ENCODE measurements around the gene GRK3. TPM values are rescaled to one million over a fixed set of nuclear protein-coding genes. Genes with fewer than 3 reads are reported as not detected.

GRK3 gene
- total RNA-seq, 6 experiments from 2014 or later, result 1.1 to 4.9 (median 3.6) TPM

GRCh38 chr22:25636323-25636722 lies 71.8 kb downstream of the GRK3 start:
- peaks cover 0 to 5% (median 0%) of the 10 kb centered on the region in 4 donors for H3K9me3 ChIP-seq
- no peak overlapping the region for H3K27ac ChIP-seq
- no peaks in the 10 kb centered on the region for H3K36me3 ChIP-seq
- H3K4me1 ChIP-seq, result no peaks in the 10 kb centered on the region
- intact Hi-C loops (cut with DNase I), result no loop called here
- TF ChIP-seq POLR2A (IDR thresholded peaks at IDR 0.05), result no peak
- no peak for TF ChIP-seq CTCF (IDR thresholded peaks at IDR 0.05)
- ATAC-seq, result no peak
- DNase-seq, result no peak
- WGBS (ENCODE audit: insufficient coverage, low coverage, low lambda C conversion rate, missing lambda C conversion rate), result 59% methylated on average over 2 of the region's 2 CpGs
- no peaks in the 10 kb centered on the region for H3K27me3 ChIP-seq
- H3K4me3 ChIP-seq, result no peak overlapping the region

GRCh38 chr22:25637032-25637431 lies 72.6 kb downstream of the GRK3 start:
- Histone ChIP-seq H3K36me3 (no peaks in the 10 kb centered on the region), H3K9me3 (peaks cover 0 to 5% (median 0%) of the 10 kb centered on the region in 4 donors), H3K27ac (no peak overlapping the region), H3K4me1 (no peaks in the 10 kb centered on the region), H3K27me3 (no peaks in the 10 kb centered on the region), H3K4me3 (no peak overlapping the region)
- intact Hi-C loops (cut with DNase I), result no loop called here
- no peak for TF ChIP-seq CTCF (IDR thresholded peaks at IDR 0.05)
- TF ChIP-seq POLR2A (IDR thresholded peaks at IDR 0.05), result no peak
- WGBS (ENCODE audit: insufficient coverage, low coverage, low lambda C conversion rate, missing lambda C conversion rate), result 81% methylated on average over 2 of the region's 2 CpGs
- ATAC-seq (no peak), DNase-seq (no peak)

- TF ChIP-seq POLR2A (IDR thresholded peaks at IDR 0.05) (no peak), CTCF (IDR thresholded peaks at IDR 0.05) (no peak)
- no peaks in the 10 kb centered on the region for H3K36me3 ChIP-seq
- peaks cover 0 to 5% (median 0%) of the 10 kb centered on the region in 4 donors for H3K9me3 ChIP-seq
- ATAC-seq (no peak), DNase-seq (no peak)
- H3K27me3 ChIP-seq, result no peaks in the 10 kb centered on the region
- intact Hi-C loops (cut with DNase I), result no loop called here
- no peak overlapping the region for H3K27ac ChIP-seq
- H3K4me3 ChIP-seq, result no peak overlapping the region
- WGBS (ENCODE audit: insufficient coverage, low coverage, low lambda C conversion rate, missing lambda C conversion rate), result 70% methylated on average over 3 of the region's 4 CpGs
- no peaks in the 10 kb centered on the region for H3K4me1 ChIP-seq
Measured at GRCh38 chr22:25637672-25638071, 73.2 kb downstream of the GRK3 start.

- no peaks in the 10 kb centered on the region for H3K4me1 ChIP-seq
- H3K27ac ChIP-seq, result no peak overlapping the region
- no peaks in the 10 kb centered on the region for H3K36me3 ChIP-seq
- H3K27me3 ChIP-seq, result no peaks in the 10 kb centered on the region
- TF ChIP-seq POLR2A (IDR thresholded peaks at IDR 0.05) (no peak), CTCF (IDR thresholded peaks at IDR 0.05) (no peak)
- DNase-seq (no peak), ATAC-seq (no peak)
- WGBS (ENCODE audit: insufficient coverage, low coverage, low lambda C conversion rate, missing lambda C conversion rate), result 88% methylated on average over 1 of the region's 1 CpG
- H3K9me3 ChIP-seq, result peaks cover 0 to 5% (median 0%) of the 10 kb centered on the region in 4 donors
- intact Hi-C loops (cut with DNase I), result no loop called here
- no peak overlapping the region for H3K4me3 ChIP-seq
Measured at GRCh38 chr22:25638638-25639037, 74.2 kb downstream of the GRK3 start.

- no peak for DNase-seq
- no peaks in the 10 kb centered on the region for H3K4me1 ChIP-seq
- TF ChIP-seq POLR2A (IDR thresholded peaks at IDR 0.05) (no peak), CTCF (IDR thresholded peaks at IDR 0.05) (no peak)
- H3K9me3 ChIP-seq, result peaks cover 0 to 5% (median 0%) of the 10 kb centered on the region in 4 donors
- H3K27me3 ChIP-seq, result no peaks in the 10 kb centered on the region
- 57% methylated on average over 2 of the region's 2 CpGs for WGBS (ENCODE audit: insufficient coverage, low coverage, low lambda C conversion rate, missing lambda C conversion rate)
- no peak for ATAC-seq
- no peak overlapping the region for H3K4me3 ChIP-seq
- no peak overlapping the region for H3K27ac ChIP-seq
- H3K36me3 ChIP-seq, result no peaks in the 10 kb centered on the region
- intact Hi-C loops (cut with DNase I), result no loop called here
Measured at GRCh38 chr22:25641650-25642049, 77.2 kb downstream of the GRK3 start.
